Gastroesophageal sphincter (tissue), 4 donors: ENCODE results near the gene STX10. TPM values are rescaled to one million over a fixed set of nuclear protein-coding genes. Genes with fewer than 3 reads are reported as not detected.

Experiments
- ATAC-seq: fragments of 150-250 bp; one replicate; pipeline ENCODE4 v1.9.1; 2016; ENCODE audit warnings: mild to moderate bottlenecking, moderate library complexity
- H3K27ac ChIP-seq, 4 donors: fragments of 200-600 bp; sonication (generic) in 3 of 4; 1 replicate in 3 of 4; 2 replicates in 1 of 4; pipeline ENCODE4 v1.5.1; 2016 to 2019
- H3K27me3 ChIP-seq: fragments of 200-600 bp; sonication (generic); one replicate; pipeline ENCODE4 v1.5.1; 2019
- H3K36me3 ChIP-seq, 2 donors: fragments of 200-600 bp; sonication (generic); one replicate each; pipeline ENCODE4 v1.5.1; 2019; ENCODE audit warnings: control low read depth in 1 of 2
- H3K4me1 ChIP-seq, 3 donors: fragments of 200-600 bp; sonication (generic); 1 replicate in 2 of 3; 2 replicates in 1 of 3; pipeline ENCODE4 v1.5.1; 2016 to 2019; ENCODE audit warnings: control low read depth in 2 of 3
- H3K4me3 ChIP-seq, 2 donors: fragments of 200-600 bp; sonication (generic); one replicate each; pipeline ENCODE4 v1.5.1; 2019; ENCODE audit warnings: mild to moderate bottlenecking in 1 of 2, moderate library complexity in 1 of 2
- H3K9me3 ChIP-seq, 3 donors: fragments of 200-600 bp; sonication (generic); one replicate each; pipeline ENCODE4 v1.5.1; 2017 to 2019; ENCODE audit warnings: control low read depth in 2 of 3
- EP300 ChIP-seq: sonication (generic); formaldehyde crosslinking; IDR thresholded peaks from one replicate; pipeline ENCODE4 v1.6.1; 2017; ENCODE audit warnings: antibody characterized with exemption, mild to moderate bottlenecking
- POLR2A ChIP-seq, 2 donors: fragments of 450-650 bp; IDR thresholded peaks; one replicate each; pipeline ENCODE4 v1.6.1; 2017; ENCODE audit warnings: antibody characterized with exemption in 2 of 2, mild to moderate bottlenecking in 2 of 2, moderate library complexity in 1 of 2
- POLR2AphosphoS5 ChIP-seq: sonication (generic); formaldehyde crosslinking; IDR thresholded peaks from one replicate; pipeline ENCODE4 v1.6.1; 2017; ENCODE audit warnings: antibody characterized with exemption
- WGBS, 2 donors: methylation state at CpG; one replicate each; pipeline ENCODE4 v1.1.5; 2018; ENCODE audit warnings: low coverage in 1 of 2; 5-methylcytosine and 5-hydroxymethylcytosine counted together
- total RNA-seq, 4 donors: library from RNA; depleted of rRNA; stranded (reverse); fragments of >200 nt; gene quantifications; one replicate each; pipeline ENCODE4 v1.1.0, GENCODE V29; 2016
- TF ChIP-seq, protein P1 (sequence below), 4 experiments: fragments of 200-600 bp in 2 of 4; fragments of 450-650 bp in 2 of 4; sonication (generic) in 1 of 4; IDR thresholded peaks; one replicate each; pipeline ENCODE4 v1.5.1; 2017 to 2019; ENCODE audit warnings: antibody characterized with exemption in 4 of 4, mild to moderate bottlenecking in 2 of 4, moderate library complexity in 2 of 4

The STX10 gene
- total RNA-seq, 4 donors from 2014 or later: 45.1 to 69.0 (median 53.0) TPM

DNA sequence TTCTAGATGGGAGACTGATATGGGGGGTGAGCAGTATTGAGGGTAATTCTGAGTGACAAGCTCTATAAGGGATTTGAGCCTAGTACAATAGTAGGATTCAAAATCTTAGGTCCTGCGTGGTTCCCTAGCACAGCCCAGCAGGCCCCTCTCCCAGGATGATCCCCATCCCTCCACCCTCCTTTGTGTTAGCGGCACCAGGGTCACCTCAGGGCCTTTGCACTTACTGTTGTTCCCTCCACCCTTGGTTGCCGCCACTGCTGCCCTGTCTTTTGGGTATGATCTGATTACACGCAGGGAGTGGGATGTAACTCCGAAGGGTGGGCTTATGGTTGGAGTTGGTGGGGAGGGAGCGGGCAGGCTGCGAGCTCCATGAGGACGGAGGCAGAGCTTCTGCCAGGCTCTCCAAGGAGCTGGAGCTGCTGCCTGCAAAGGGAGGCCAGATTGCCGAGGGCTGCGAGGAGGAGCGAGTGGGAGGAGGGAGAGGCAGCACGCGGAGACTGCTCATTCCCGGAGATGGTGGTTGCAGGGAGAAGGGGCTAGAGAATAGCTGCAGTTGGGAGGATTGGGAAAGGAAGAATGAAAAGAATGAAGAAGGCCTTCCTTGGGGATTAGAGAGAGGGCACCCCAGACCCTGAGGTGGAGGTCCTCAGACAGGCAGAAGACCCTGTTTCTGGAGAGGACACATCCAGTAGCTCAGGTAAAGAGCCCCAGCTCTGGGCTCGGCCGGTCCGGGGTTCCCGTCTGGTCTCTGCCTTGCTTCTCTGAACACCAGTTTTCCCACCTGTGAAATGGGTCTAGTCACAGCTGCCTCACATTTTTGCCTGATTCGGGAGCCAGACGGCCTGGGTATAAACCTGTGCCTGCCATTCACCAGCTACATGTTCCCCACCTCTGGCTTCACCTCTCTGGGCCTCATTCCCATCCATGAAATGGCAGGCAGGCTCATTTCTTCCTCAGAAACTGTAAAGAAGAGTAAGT lies 26.9 kb downstream of the STX10 start:
- H3K36me3 ChIP-seq: peaks cover 0 to 24% of the 10 kb centered on the region in 2 donors
- H3K27ac ChIP-seq: no peak overlapping the region
- TF ChIP-seq POLR2A (IDR thresholded peaks at IDR 0.05) (no peak), POLR2AphosphoS5 (no peak), EP300 (no peak)
- TF ChIP-seq, protein P1, sequence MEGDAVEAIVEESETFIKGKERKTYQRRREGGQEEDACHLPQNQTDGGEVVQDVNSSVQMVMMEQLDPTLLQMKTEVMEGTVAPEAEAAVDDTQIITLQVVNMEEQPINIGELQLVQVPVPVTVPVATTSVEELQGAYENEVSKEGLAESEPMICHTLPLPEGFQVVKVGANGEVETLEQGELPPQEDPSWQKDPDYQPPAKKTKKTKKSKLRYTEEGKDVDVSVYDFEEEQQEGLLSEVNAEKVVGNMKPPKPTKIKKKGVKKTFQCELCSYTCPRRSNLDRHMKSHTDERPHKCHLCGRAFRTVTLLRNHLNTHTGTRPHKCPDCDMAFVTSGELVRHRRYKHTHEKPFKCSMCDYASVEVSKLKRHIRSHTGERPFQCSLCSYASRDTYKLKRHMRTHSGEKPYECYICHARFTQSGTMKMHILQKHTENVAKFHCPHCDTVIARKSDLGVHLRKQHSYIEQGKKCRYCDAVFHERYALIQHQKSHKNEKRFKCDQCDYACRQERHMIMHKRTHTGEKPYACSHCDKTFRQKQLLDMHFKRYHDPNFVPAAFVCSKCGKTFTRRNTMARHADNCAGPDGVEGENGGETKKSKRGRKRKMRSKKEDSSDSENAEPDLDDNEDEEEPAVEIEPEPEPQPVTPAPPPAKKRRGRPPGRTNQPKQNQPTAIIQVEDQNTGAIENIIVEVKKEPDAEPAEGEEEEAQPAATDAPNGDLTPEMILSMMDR (IDR thresholded peaks at IDR 0.05): no peak
- no peak for ATAC-seq
- H3K27me3 ChIP-seq: no peaks in the 10 kb centered on the region
- WGBS, 2 donors: 91 to 93% methylated on average over 6 to 9 of the region's 20 CpGs
- H3K9me3 ChIP-seq: no peaks in the 10 kb centered on the region
- H3K4me1 ChIP-seq: peaks cover 3 to 31% (median 18%) of the 10 kb centered on the region in 3 donors
- H3K4me3 ChIP-seq: no peak overlapping the region

DNA sequence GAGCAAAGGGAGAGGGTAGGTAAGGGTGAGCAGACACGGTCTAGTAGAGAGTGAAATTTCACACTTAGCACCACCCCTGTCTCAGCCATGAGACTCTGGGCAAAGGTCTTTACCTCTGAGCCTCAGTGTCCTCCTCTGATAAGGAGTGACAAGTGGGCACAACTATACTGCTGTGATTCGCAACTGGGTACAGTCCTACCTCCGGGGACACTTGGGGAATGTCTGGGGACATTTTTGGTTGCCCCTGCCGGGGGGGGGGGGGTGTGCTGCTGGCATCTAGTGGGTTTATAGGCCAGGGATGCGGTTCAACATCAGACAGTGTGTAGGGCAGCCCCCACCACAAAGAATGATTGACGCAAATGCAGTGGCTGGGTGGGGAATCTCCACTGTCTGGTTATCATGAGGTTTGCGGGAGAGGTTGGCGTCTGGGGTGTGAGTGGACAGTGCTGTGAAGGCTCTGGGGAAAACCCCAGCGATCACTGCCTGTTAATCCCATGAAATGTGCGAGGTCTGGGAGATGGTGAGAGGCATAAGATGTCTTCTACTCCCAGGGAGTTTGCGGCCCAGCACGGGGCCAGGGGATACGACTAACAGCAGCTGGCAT lies 27.8 kb downstream of the STX10 start:
- Histone ChIP-seq H3K4me1 (peaks cover 3 to 35% (median 19%) of the 10 kb centered on the region in 3 donors), H3K36me3 (peaks cover 0 to 24% of the 10 kb centered on the region in 2 donors), H3K4me3 (no peak overlapping the region), H3K27ac (no peak overlapping the region), H3K9me3 (no peaks in the 10 kb centered on the region), H3K27me3 (no peaks in the 10 kb centered on the region)
- TF ChIP-seq EP300 (no peak), POLR2A (IDR thresholded peaks at IDR 0.05) (no peak), POLR2AphosphoS5 (no peak)
- TF ChIP-seq, protein P1 (IDR thresholded peaks at IDR 0.05): no peak
- 79 to 84% methylated on average over 8 of the region's 13 CpGs for whole genome bisulfite sequencing, 2 donors
- no peak for ATAC-seq

DNA sequence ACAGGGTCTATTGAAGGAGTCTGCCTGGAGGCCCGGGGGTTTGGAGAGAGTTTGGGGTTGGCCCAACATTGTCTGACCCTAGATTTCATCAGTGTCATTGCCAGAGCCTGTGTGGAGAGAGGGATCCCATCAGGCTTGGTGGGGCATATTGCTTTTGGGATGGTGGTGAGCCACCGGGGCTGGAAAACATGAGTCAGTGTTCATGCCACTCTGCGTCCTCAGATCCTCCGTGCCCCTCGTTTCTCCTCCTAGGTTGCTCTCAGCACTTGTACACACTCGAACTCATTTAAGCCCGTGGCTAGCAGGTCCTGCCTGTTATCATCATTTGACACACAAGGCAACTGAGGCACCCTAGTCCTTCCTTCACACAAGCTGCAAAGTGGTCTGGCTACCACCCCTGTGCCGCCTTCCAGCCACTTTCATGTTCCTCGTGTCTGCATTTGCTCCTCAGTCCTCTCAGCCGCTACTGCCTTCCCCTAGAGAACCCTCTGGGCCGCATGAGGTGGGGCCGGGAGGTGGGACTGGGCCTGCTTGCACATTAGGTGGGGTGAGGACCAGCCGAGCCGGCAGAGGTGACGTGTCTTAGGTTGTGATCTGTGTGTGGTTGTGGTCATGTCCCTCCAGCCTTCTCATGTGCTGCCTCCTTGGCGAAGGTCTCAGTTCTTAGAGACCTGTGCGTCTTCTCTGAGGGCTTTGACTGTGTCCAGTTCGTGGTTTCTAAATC lies 28.5 kb downstream of the STX10 start:
- Histone ChIP-seq H3K27me3 (no peaks in the 10 kb centered on the region), H3K4me1 (peaks cover 3 to 41% (median 22%) of the 10 kb centered on the region in 3 donors), H3K36me3 (peaks cover 0 to 22% of the 10 kb centered on the region in 2 donors), H3K27ac (no peak overlapping the region), H3K4me3 (no peak overlapping the region), H3K9me3 (no peaks in the 10 kb centered on the region)
- WGBS, 2 donors: 53 to 76% methylated on average over 3 to 5 of the region's 18 CpGs
- no peak for ATAC-seq
- TF ChIP-seq, protein P1 (IDR thresholded peaks at IDR 0.05): no peak
- TF ChIP-seq EP300: no peak
- no peak for TF ChIP-seq POLR2AphosphoS5
- TF ChIP-seq POLR2A (IDR thresholded peaks at IDR 0.05): no peak

DNA sequence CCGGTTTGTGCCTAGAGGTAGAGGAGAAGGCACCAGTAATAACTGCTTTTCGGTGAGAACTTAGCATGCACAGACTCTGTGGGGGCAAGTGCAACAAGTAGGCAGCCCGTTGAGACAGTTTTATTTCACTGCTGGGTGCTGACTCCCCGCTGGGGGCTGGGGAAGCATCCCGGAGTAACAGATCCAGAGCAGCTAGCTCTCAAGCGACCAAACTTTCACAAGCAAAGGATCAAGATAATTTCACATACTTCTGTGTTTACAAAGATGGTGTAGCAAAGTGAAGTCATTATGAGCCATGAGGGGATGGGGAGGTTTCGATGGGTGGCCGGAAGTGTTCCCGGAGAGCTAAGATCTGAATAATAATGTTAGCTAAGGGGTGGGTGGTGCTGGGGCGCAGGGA lies 29.4 kb downstream of the STX10 start:
- Histone ChIP-seq H3K36me3 (peaks cover 0 to 15% of the 10 kb centered on the region in 2 donors), H3K4me1 (peaks cover 3 to 46% (median 25%) of the 10 kb centered on the region in 3 donors), H3K27me3 (no peaks in the 10 kb centered on the region), H3K4me3 (no peak overlapping the region), H3K9me3 (no peaks in the 10 kb centered on the region), H3K27ac (no peak overlapping the region)
- 47 to 76% methylated on average over 4 to 7 of the region's 10 CpGs for WGBS, 2 donors
- ATAC-seq: no peak
- TF ChIP-seq POLR2A (IDR thresholded peaks at IDR 0.05): no peak
- TF ChIP-seq POLR2AphosphoS5: no peak
- no peak for TF ChIP-seq EP300

DNA sequence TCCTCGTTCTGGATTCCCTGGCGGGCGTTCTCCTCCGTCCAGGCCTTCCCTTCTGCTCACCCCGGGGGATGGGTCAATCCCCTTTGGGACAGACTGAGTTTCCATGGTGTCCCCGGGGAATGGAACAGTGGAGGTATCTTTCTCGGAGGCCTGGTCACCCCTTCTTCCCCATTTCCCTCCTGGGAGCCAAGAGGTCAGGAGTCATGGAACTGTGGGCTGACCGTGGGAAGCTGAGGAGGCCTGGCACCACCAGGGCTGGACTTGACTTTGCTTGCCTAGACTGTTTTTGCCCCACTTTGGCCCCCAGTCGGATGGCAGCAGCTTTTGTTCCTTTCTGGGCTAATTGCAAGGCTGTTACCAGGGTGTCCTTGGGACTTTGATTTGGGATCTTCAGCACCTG lies 30.1 kb downstream of the STX10 start:
- TF ChIP-seq POLR2A (IDR thresholded peaks at IDR 0.05) (no peak), POLR2AphosphoS5 (no peak), EP300 (no peak)
- TF ChIP-seq, protein P1 (IDR thresholded peaks at IDR 0.05): no peak
- 33% methylated on average over 1 of the region's 9 CpGs; no CpG with 5 or more reads in 1 of the 2 donors for WGBS, 2 donors
- H3K36me3 ChIP-seq: peaks cover 0 to 18% of the 10 kb centered on the region in 2 donors
- ATAC-seq: no peak
- H3K4me1 ChIP-seq: peaks cover 3 to 54% (median 31%) of the 10 kb centered on the region in 3 donors
- no peak overlapping the region for H3K27ac ChIP-seq
- H3K9me3 ChIP-seq: no peaks in the 10 kb centered on the region
- H3K27me3 ChIP-seq: no peaks in the 10 kb centered on the region
- H3K4me3 ChIP-seq: no peak overlapping the region
